ENCODE data around the gene ARRDC3.
"Not testable (repeated sequence)": the region's sequence is repeated elsewhere in the genome, so short reads cannot be mapped to it uniquely, and the experiment has no call there.

ARRDC3 gene, protein sequence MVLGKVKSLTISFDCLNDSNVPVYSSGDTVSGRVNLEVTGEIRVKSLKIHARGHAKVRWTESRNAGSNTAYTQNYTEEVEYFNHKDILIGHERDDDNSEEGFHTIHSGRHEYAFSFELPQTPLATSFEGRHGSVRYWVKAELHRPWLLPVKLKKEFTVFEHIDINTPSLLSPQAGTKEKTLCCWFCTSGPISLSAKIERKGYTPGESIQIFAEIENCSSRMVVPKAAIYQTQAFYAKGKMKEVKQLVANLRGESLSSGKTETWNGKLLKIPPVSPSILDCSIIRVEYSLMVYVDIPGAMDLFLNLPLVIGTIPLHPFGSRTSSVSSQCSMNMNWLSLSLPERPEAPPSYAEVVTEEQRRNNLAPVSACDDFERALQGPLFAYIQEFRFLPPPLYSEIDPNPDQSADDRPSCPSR

DNA sequence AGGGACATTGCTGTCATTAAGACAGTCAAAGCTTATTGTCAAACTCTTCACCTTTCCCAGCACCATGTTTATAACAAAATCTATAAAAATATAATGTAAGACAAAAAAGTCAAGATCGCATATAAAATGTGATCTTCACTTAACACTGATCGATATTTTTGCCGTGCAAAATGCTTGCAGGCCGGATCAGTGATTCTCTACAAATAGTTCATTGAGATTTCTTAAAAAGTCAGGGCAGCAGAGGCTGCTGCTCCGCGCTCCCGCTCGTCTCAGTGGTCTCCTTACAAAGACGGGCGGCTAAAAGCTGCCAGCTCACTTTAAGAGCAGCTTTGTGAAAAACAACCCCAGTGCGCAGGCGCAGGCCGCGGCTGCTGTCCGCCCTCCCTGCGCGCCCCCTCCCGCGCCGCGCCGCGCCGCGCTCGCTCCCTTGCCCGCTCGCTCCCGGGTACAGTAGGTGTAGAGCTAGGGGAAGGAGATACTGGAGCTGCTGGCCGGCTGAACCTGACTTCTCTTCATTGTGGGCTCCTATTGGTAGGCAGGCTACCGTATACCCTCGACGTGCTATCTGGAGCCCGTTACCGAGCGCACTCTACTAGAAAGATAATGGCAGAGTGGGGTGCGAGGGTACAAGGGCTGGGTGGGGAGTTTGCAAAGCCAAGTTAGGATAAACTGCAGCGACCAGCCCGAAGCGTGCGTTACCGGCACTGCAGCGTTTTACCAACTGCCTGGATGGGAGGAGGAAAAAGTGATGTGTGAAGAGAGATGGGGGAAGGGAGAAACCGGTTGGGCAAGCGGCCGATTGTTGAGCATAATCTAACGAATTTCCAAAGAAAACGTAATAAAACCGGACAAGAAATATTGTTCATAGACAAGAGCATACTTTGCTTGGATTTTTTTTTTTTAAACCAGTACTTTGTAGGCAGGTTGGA, at the start of gene ARRDC3:
Gene ARRDC3, minus strand, starts transcription at position 291 of the 929 bp plus-strand sequence. Its CDS starts 225 bp downstream, at position 66.
- DNase-seq: peak; percentile 94 to 95

DNA sequence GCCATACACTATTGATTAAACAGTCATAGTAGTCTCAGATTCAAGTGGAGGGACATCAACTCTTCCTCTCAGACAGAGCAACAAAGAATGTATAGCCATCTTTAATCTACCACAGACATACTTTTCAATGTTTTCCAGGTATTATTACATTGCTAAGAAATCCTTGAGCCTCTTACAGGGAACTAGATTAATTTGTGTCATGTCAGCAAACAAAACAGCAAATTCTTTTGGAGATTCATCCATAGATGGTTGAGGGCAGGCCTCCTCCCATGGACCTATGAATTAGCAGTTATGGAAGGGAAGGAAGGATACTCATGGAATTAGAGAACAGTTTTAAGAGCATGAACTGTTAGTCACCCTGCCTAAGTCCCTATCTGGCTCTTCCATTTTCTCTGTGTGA, 47.8 kb upstream of the ARRDC3 start:
- no peak for DNase-seq

DNA sequence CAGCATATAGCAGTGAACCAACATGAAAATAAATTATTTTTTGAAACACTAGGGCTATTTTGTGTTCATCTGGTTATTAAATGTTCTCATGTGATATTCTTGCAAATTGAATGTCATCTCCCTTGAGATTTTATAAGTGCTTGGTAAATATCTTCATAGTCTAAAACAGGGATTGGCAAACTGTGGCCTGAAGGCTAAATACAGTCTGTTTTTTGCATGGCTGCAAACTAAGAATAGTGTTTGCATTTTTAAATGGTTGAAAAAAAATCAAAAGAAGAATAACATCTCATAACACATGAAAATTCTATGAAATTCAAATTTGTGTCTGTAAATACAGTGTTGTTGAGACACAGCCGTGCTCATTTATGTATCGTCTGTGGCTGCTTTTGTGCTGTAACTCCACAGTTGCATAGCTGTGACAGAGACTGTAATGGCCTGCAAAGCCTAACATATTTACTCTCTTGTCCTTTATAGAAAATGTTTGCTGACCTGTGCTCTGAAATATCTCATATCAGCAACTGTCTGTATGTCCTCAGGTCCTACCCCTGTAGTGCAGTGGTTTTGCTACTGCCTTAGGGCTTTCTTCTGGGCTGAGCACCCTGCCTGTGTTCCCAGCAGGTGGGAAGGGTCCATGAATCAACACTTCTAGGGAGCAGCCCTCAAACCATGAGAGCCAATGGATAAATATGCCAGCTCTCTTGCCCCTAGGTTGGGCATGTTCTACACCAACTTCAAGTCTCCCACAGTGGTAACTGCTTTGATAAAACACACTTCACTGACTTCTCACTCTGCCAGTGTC, 41.7 kb upstream of the ARRDC3 start:
- DNase-seq: no peak

DNA sequence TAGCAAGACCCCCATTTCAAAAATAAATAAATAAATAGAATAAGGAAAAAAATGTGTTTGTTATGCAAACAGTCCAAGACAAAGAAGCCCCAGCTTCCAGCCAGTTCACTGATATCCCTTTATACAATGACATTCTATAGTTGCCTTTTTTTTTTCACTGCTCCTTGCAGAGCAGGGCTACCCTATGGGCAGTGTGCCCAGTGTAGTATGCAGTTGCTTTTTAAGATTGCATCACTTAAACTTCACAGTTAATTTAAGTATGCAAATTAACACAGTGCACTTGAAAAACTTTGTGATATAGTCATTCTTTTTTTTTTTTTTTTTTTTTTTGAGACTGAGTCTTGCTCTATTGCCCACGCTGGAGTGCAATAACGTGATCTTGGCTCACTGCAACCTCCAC, 40.8 kb upstream of the ARRDC3 start:
- DNase-seq: no peak

DNA sequence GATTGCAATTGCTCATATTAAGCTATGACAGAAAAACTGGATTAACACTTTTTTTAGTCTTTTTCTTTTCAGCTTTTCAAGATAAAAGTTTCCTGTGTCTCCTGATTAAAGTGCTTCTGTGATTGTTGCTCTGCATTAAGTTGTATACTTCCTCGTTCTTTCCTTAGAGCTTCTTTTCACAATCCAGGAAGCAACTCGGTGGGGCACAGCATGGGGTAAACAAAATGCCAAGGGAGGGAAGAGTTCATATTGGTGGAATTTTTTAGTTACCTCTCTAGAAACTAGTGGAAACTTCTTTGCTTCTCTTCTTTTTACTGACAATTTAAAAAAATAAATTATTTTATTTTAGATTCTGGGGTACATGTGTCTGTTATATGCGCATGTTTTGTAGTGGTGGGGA, 37.8 kb upstream of the ARRDC3 start:
- DNase-seq: no peak

DNA sequence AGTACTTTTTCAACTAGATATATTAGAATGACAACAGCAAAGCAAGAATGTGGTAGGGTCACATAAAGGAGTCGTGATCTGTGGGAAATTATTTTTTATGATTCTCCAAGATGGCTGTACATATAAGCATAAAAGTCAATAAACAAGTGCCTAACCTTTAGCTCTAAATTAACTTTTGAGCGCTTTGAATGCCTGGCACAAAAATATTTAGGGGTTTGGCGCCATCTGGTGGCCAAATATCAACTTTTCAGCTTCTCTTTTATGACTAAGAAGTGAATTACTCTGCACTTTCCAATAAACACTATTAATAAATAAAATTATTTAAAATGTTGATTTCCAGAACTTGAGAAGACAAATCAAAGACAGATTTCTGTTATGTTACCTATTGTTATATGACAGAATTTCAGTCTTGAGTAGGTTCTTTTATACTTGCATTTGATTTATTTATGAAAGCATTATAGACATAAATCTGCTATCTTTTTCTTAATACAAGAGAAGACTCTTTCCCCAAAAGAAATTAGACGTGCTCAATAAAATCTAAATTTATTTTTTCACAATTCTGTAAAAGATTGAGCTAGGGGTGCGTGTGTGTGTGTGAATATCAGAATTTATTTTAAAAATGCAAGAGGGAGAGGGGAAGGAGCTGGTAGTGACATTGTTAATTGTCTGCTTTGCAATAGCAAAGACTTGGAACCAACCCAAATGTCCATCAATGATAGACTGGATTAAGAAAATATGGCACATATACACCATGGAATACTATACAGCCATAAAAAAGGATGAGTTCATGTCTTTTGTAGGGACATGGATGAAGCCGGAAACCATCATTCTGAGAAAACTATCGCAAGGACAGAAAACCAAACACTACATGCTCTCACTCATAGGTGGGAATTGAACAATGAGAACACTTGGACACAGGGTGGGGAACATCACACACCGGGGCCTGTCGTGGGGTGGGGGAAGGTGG, 36.7 kb upstream of the ARRDC3 start:
- peak; percentile 12 to 18 for DNase-seq

DNA sequence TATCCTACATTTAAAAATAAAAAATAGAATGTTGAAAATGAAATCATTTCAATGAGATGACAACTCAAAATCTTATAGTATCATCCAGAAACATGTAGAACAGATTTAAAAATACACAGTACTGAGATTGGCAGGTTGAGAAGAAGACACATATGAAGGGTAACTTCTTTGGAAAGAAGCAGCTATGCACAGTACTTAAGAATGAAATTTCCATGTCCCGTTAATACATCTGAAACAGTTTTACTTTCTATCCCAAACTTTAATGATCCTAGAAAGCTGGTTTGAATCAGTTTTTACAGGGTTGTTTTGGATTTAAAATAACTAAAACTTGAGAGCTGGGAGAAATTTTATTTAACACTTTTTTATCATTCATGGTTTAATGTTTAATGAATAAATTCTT, 36.0 kb upstream of the ARRDC3 start:
- DNase-seq: no peak

DNA sequence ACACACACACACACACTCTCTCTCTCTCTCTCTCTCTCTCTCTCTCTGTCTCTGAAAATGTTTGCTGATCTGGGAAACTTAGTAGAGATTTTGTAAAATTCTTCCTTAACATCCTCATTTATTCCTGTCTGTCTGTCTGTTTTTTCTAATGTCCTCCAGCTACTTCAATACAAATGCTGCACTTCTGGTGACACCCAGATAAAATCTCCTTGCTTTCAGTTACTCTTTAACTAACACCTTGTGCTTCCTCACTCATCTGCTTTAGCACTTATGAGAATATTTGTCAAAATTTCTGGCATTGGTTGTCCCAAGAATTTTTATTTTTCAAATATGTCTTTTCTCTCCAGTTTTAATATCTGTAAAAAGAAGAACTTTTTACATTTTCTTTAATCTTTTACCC, 35.0 kb upstream of the ARRDC3 start:
- no peak for DNase-seq

DNA sequence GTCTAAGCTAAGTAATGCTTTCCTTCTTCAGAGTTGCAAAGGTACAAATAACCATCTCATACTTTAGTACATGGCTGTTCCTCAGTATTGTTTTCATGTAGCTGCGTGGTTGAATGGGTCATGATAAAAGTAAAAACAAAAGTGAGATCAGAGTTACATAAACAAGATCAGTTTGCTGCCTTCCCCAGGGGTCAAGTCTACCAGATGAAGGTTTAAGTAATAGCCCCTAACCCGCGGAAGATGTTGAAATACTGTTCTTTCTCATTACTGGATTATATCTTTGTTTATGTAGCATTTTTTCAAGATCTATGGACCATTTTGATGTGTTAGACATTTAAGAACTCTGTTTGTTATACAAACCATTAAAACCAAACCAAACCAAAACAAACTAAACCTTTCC, 34.1 kb upstream of the ARRDC3 start:
- no peak for DNase-seq

DNA sequence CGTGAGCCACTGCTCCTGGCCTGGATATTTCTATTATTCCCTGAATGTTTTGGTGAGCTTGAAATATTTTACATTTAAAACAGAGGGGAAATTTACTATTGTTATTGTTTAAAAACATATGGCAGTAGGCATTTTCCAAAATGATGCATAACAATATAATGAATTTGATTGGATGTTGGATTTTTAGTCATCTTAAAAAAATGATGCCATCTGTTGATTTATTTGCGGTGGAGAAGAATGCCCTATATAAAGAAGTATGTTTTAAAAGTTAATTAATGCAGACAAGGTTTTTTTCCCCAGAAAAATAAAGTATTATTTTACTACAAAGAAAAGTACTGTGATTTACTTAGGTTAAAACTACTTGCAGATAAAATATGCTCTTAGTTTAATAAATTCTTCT, 33.4 kb upstream of the ARRDC3 start:
- no peak for DNase-seq

DNA sequence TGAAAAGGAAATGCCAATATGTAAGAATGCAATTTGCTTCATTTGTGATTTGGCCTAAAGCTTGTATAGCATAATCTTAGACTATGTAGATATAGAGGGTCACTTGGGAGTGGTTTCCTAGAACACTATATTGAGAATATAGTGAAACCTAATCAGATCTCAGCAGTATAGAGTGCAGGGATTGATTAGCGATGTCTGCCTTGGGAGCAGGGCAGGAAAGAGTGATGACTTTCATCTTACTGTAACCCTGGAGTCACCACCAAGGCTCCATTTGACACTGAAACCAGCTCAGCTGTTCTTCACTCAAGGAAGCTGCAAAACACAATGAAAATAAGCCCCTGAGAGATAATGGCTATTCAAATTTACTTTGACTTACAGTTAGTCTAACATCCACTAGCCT, 26.2 kb upstream of the ARRDC3 start:
- no peak for DNase-seq

DNA sequence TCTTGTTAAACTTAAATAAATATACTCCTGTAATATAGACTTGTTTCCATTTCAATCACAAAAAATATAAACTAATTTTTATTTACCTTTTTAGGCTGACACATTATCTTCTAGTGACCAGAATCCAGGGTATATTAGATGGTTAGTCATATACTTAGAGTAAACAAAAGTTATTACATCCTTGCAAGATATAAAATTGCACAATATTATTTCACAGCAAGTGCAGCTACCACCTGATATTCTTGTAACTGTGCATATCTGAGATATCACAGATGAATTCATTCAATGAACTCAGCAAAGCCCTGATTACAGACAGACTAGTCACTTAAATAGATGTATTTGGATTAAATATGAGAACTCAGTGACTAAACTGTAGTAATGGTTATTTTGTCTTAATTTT, 25.6 kb upstream of the ARRDC3 start:
- no peak for DNase-seq

DNA sequence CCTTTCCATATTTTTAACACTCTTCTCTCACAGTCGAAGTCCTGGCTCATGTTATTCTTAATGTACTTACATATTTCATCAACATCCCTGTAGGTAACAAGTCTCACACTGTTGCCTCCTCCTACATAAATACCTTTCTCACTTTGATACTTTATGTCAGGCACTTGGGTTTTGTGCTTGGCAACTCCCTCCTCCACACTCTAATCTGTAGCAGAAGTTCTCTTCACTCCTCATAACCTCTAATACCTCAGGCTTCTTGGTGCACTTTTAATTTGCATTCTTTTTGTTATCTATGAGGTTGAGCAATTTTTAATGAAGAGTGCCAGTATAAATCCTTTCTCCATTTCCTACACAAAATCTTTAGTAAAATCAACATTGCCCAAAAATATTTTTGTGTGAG, 24.1 kb upstream of the ARRDC3 start:
- DNase-seq: no peak

DNA sequence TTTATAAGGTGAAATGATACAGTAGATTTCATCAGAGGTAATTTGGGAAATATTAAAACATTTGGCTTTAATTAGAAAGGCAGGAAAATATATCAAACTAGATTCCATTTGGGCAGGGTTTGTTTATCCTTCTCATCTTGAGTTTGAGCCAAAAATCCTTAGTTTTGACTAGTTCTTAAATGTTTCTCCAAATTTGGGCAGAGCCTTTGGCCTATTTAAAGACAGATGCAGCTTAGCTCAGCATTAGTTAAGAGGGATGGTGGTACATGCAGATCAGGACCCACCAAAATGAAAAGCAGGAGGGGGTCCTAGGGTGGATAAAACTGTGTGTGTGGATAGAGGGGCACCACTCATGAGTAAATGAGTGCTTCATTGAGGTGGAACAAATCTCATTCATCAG, 20.3 kb upstream of the ARRDC3 start:
- DNase-seq: no peak

DNA sequence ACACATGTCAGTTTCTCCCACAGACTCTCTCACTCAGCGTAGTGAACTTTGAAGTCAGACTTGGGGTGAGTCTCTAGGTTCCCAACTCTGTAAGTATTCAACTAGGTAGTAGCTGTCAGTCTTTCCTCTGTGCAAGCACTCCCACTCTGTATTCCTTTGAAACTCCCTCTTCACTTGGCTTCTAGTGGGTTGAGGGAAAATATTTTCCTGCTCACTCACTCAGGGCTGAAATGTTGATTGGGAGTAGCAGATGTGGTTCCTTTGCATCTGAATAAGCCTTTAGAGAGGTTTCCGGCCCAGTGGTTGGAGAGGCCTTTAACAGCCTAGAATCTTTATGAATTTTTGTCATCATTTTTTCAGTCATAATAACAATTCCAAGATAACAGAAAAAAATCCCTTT, 18.1 kb upstream of the ARRDC3 start:
- no peak for DNase-seq

DNA sequence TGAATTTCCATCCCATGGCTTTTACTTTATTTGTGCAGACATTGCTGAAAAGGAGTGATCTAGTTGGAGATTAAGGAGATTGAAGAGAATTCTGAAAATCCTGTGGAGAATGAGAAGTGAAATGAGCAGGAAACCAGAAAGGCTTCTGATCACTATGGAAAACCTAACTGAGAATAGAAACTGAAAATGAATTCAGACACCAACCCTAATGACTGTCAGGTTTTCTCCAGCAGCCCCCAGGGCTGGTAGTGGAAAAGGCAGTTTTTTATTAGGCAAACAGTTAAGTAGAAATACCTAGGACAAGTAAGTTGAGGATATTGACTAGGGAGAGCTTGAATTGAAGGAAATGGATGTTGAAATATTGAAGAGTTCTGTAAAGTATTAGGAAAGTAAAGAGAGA, 14.7 kb upstream of the ARRDC3 start:
- DNase-seq: no peak

DNA sequence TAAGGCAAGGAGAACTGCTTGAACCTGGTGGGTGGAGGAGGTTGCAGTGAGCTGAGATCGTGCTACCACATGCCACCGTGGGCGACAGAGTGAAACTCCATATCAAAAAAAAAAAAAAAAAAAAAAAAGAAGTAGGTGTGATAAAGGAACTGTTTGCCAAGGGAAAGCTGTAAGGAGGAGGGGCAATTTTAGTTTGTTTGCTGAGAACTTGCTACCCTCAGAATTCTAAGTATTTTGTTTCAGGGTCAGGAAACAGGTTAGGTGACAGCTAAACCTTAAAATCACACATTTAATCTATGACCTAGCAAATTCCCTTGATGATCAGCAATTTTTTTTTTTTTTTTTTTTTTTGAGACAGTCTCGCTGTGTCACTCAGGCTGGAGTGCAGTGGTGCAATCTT, 7.2 kb upstream of the ARRDC3 start:
- no peak for DNase-seq

DNA sequence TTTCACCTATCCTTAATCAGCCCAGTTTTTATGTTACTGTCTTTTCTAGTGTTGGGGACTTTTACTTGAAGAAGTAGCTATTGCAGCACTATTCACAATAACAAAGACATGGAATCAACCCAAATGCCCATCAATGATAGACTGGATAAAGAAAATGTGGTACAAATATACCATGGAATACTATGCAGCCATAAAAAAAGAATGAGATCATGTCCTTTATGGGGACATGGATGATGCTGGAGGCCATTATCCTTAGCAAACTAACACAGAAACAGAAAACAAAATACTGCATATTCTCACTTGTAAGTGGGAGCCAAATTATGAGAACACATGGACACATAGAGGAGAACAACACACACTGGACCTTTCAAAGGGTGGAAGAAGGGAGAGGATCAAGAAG, 6.4 kb upstream of the ARRDC3 start:
- not testable (repeated sequence) for DNase-seq

DNA sequence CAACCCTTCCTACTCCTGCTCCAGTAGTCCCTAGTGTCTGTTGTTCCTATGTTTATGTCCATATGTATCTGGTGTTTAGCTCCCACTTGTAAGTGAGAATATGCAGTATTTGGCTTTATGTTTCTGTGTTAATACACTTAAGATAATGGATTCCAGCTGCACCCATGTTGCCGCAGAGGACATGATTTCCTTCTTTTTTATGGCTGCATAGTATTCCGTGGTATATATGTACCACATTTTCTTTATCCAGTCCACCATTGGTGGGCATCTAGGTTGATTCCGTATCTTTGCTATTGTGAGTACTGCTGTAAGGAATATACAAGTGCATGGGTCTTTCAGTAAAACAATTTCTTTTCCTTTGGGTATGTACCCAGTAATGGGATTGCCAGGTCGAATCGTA, 5.2 kb upstream of the ARRDC3 start:
- DNase-seq: no peak

DNA sequence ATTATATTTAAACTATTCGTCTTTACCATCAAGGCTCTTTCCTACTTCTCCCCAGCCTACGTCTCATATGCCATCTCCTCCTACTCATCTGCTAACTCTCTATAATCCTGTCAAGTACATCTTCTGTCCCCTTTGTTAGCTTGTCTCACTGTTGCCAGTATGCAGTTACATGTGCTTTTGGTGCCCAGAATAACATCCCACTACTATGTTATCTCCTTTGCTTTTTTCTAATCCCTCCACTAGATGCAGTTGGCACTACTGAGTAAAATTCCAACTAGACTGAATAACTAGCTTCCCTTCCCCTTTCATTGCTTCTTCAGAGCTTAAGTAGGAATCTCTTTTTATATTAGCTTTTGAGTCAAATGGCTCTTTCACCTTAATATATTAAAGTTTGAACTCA, 3.0 kb upstream of the ARRDC3 start:
- no peak for DNase-seq

DNA sequence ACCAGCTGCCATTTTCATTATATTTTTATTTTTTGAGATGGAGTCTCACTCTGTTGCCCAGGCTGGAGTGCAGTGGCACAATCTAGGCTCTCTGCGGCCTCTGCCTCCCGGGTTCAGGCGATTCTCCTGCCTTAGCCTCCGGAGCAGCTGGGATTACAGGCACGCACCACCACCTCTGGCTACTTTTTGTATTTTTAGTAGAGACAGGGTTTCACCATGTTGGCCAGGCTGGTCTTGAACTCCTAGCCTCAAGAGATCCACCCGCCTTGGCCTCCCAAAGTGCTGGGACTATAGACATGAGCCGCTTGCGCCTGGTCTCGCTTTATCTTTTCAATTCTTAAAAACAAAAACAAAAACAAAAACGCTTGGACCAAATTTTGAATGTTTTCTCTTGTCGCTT, 2.5 kb upstream of the ARRDC3 start:
- DNase-seq: not testable (repeated sequence)

Measured in SHP77 (cell line).